ENCODE data around the gene VPS72. TPM values are rescaled to one million over a fixed set of nuclear protein-coding genes. Genes with fewer than 3 reads are reported as not detected.

VPS72 gene
- total RNA-seq, 1 donor from 2014 or later, result 42.6 TPM

- no peak for DNase-seq (ENCODE audit: low spot score)
- intact Hi-C loops (cut with DNase I), result no loop called here
- ATAC-seq, result no peak
These were observed 42.3 kb downstream of the VPS72 start for GRCh38 chr1:151147665-151148064.

DNA sequence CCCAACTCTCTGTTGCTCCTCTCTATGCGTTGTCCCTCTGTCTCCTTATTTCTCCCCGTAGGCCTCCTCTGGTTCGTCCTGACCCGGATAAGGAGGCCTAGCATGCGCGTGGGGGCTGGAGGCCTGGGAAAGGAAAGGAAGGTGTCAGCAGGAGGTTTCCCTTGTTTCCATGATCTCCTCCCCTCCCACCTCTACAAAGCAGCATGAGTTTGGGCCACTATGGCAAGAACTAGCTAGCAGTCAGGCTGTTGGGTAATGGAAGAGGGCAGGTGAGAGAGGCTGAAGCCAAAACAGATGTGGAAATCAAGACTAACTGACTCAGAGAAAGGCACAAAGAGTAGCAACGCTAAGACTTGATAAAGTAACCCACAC is 42.9 kb downstream of the VPS72 start:
- ATAC-seq (no peak), DNase-seq (ENCODE audit: low spot score) (no peak)
- intact Hi-C loops (cut with DNase I), result no loop called here

- intact Hi-C loops (cut with DNase I), result no loop called here
These were observed 43.4 kb downstream of the VPS72 start, which contains the start of gene SEMA6C for GRCh38 chr1:151146412-151147131. Gene SEMA6C, minus strand, starts transcription at chr1:151146631. Its CDS starts 4,010 bp downstream, at chr1:151142621.

DNA sequence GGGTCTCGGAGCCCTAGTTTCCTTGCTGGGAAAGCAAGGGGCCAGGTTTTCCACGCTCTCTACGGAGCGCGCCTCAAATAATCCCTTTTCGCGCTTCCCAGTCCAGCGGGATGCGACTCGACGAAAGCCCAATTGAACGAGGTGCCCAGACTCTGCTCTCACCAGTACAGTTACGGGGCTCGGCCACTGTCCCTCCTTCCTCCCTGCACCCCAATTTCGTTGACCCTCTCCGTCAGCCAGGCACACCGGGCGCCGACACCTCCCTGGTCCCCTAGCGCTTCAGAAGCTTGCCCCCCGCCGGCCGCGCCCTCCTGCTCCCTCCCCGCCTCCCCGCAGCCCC is 44.0 kb downstream of the VPS72 start:
- DNase-seq (ENCODE audit: low spot score) (no peak), ATAC-seq (peak; percentile 23)
- intact Hi-C loops (cut with DNase I), result no loop called here

More at GRCh38 chr1:151146412-151147131, 43.4 kb downstream of the VPS72 start, which contains the start of gene SEMA6C:
- DNase-seq (ENCODE audit: low spot score) (peak; percentile 97), ATAC-seq (peak; percentile 98)

GRCh38 chr1:151145304-151146071 is 44.5 kb downstream of the VPS72 start:
- ATAC-seq, result peak; percentile 23
- peak; percentile 65 for DNase-seq (ENCODE audit: low spot score)
- intact Hi-C loops (cut with DNase I), result no loop called here

- DNase-seq (ENCODE audit: low spot score) (no peak), ATAC-seq (no peak)
- intact Hi-C loops (cut with DNase I), result no loop called here
These were observed 45.3 kb downstream of the VPS72 start for GRCh38 chr1:151144474-151145303.

DNA sequence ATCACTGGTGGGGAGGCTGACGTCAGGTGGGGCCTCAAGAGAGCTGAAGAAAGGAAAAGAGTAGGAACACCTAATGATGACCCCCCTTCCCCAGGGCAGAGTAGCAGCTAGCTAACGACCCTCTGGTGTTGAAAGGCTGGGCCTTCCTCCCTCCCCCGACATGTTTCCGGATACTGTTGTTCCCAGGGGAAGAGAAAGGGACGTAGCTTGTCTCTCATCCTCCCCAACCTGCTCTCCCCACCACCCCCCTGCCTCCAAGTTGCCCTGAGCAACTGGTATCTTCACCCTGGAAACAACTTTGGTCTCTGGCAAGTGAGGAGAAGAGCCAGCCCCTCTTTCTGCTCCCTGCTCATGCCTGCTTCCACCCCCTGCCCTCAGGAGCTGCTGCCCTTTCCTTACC is 46.0 kb downstream of the VPS72 start:
- DNase-seq (ENCODE audit: low spot score) (no peak), ATAC-seq (no peak)
- intact Hi-C loops (cut with DNase I), result no loop called here

DNA sequence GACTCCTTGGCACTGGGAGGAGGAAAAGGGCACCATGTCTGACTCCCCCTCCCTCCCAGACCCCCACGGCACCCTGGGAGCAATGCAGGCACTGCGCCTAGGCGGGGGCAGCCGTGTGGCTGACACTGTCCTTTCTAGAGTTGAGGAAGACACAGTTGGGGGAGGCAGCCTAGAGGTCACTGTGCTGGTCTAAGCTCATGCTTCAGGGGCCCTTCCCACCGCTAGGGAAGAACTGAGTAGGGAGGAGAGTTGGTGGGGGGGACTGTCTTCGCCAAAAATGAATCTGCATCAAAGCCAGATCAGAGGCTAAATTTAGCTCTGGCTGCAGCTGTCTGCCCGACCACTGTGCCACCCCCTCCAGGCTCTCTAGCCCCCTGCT is 47.0 kb downstream of the VPS72 start:
- intact Hi-C loops (cut with DNase I), result no loop called here
- no peak for DNase-seq (ENCODE audit: low spot score)
- ATAC-seq, result no peak

GRCh38 chr1:151142411-151143056 is 47.5 kb downstream of the VPS72 start:
- DNase-seq (ENCODE audit: low spot score) (no peak), ATAC-seq (no peak)
- intact Hi-C loops (cut with DNase I), result no loop called here

DNA sequence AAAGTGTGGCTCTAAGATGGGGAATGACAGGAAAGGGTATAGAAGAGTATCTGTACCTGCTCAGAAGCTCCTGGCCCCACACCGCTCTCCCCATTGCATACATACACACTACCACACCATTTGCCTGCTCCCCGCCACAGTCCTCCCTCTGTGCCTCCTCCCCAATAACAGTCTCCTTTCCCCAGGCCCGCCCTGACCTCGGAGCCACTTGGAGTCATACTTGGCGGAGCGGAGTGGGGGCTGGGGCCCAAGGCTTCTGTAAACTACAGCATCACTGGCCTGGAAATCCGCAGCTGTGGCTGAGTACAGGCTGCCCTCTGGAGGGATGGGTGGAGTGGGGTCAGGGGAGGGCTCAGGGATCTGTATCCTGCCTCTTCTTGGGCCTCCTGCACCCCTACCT is 52.2 kb downstream of the VPS72 start:
- DNase-seq (ENCODE audit: low spot score), result no peak
- intact Hi-C loops (cut with DNase I), result no loop called here

DNA sequence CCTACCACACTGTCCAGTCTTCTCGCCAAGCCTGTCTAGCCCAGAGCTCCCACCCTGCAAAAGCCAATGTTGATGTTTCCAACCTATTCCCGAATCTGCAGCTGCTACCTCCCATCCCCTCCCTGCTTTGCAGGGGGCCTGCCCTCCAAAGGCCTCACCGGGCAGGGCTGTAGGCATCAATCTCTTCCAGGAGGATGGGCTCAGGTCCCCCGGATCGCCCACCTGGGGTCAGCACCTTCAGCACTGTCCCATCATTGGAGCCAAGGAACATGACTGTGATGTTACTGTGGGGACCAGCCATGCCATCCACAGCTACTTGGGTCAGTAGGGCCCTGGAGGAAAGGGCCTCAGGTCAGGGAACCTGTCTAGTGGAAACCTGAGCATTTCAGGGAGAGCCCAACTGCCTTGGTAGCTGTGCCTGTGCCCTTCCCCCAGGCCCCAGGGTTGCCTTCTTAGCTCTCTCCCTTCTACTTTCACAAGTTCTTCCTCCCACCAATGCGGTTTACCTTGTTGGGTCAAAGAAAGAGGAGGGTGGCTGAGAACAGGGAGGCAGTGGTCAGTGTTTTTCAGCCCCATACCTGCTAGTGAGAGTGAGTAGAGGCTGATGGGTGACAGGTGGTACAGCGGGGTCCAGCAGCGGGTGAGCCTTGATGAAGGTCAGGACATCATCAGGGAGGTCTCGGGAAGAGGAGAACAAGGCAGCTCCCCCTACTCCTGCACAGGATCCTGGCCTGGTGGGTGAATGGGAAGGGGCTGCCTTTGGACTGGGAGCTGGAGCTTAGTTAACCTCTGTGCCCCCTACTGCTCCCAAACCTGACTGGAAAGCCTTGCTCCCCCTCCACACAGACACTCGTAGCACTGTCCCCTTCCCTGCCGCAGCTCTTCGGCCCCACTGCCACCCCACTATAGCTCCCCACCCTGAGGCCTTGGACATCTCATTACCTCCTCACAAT is 54.3 kb downstream of the VPS72 start:
- intact Hi-C loops (cut with DNase I), result no loop called here
- no peak for ATAC-seq
- peak; percentile 37 for DNase-seq (ENCODE audit: low spot score)

More for the DNA sequence above, 52.2 kb downstream of the VPS72 start:
- ATAC-seq, result no peak

DNA sequence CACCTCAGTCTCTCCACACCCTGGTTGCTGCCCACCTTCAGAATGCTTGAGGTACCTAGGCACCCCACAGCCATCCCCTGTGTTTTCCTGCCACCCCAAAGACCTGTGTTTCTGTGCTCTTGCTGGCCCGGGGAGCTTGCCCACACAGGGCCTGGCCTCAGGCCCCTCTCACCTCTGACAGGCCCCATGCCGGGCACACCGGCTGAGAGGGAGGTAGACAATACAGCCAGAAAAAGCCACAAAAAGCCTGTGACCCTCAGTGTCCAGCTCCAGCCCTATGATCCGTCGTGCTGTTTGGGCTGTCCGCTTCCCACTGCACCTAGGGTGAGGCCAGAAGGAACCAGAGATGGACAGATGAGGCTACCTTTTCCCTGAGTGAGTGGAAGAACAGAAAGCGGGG is 55.0 kb downstream of the VPS72 start:
- intact Hi-C loops (cut with DNase I), result no loop called here
- ATAC-seq (no peak), DNase-seq (ENCODE audit: low spot score) (no peak)

DNA sequence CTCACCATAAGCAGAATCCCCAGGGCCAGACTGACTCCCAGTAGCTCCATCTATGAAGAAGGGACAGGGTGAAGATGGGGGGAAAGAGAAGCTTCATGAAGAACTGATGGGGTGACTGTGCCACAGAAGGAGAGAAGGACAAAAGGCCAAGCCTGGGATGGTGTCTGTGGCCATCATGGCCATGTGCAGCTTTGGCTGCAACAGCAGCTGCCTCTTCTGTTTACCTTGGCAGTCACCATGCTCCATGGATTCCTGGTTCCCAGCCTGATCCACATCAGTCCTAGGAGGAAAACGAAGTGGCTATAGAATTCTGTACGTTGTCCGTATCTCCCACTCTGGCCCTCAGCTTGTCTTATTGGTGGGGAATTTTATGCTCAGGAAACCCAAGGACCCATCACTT is 55.6 kb downstream of the VPS72 start:
- intact Hi-C loops (cut with DNase I), result no loop called here
- ATAC-seq, result no peak
- DNase-seq (ENCODE audit: low spot score), result no peak

GRCh38 chr1:151133018-151133806 is 56.8 kb downstream of the VPS72 start:
- intact Hi-C loops (cut with DNase I), result no loop called here
- DNase-seq (ENCODE audit: low spot score) (no peak), ATAC-seq (no peak)

DNA sequence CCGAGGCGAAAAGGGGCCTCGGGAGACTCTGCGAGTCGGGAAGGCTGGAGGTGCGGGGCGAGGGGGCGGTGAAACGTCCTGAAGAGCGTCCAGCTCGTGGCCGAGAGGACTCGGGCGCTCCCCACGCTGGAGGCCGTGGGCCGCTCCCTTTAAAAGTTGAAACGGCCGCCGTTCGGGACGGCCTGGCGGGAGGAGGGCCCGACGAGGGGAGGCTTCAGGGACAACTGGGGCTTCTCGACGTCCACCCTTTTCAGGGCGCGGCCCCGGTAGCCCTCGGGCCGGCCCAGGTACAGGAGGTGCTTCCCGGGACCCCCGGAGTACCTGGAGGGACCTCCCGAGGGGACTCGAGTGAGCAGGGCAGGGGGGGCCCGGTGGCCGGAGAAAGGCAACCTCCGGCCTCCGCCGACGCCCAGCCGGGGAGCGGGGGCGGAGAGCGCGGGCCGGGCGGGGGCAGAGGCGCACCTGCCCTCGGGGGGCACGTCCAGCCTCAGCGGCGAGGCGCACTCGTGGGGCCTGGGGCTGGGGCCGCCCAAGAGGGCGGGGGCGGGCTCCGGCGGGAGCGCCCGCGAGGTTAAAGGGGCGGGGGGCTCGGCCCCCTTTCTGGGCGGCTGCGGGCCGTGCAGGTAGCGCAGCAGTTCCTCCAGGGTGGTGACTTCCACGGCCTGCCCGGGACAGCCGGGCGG is 57.5 kb downstream of the VPS72 start:
- intact Hi-C loops (cut with DNase I), result no loop called here
- ATAC-seq (peak; percentile 13), DNase-seq (ENCODE audit: low spot score) (no peak)

GRCh38 chr1:151131701-151132334 is 58.2 kb downstream of the VPS72 start:
- ATAC-seq (peak; percentile 70), DNase-seq (ENCODE audit: low spot score) (peak; percentile 67)
- intact Hi-C loops (cut with DNase I), result no loop called here
